K562 (cell line): ENCODE results near the gene ZFP3. TPM values are rescaled to one million over a fixed set of nuclear protein-coding genes. Genes with fewer than 3 reads are reported as not detected.
"Not testable (repeated sequence)": the region's sequence is repeated elsewhere in the genome, so short reads cannot be mapped to it uniquely, and the experiment has no call there.

Experiments
- ATAC-seq: fragments of 200-7000 bp; cut with Tn5 transposase; 3 replicates; pipeline ENCODE4 v1.9.1; 2020; ENCODE audit warnings: moderate library complexity
- BruUV-seq: library from RNA; stranded (reverse); fragments of 400-500 nt; replicated peaks from 2 replicates; lab custom pipeline; 2021; lab: Mats Ljungman, UMichigan
- CTCF ChIA-PET: fragments of 300-600 bp; formaldehyde crosslinking; extraction: SDS; loops from one replicate; lab custom pipeline; 2021; ENCODE audit warnings: low intra/inter-chr PET ratio; lab: Yijun Ruan, JAX
- POLR2A ChIA-PET: fragments of 300-600, 350-650 bp; sonication (Branson Sonifier 250); formaldehyde crosslinking; extraction: SDS; loops from one replicate; lab custom pipeline; 2021; ENCODE audit warnings: antibody characterized with exemption, inconsistent platforms; lab: Yijun Ruan, JAX
- DNase-seq, 4 experiments: peaks; one replicate each; pipeline versions ENCODE4 v3.0.0 to v3.0.0-alpha.2; 2011 to 2018; ENCODE audit warnings: low spot score in 3 of 4, mixed read lengths in 3 of 4; ENCODE audit errors: extremely low read depth in 1 of 4
- FAIRE-seq: peaks from 2 replicates; lab custom pipeline; 2011; peaks lifted over from hg19 to GRCh38; lab: Jason Lieb, UNC
- H2AFZ ChIP-seq: 2 replicates; pipeline ENCODE4 v1.6.0; 2011; ENCODE audit warnings: low read depth, low read length, control low read depth, inconsistent platforms
- H3K27ac ChIP-seq: fragments of 200-600 bp; 3 replicates; pipeline ENCODE4 v1.8.0; 2011; ENCODE audit warnings: low read depth, mild to moderate bottlenecking, control low read depth, inconsistent platforms, low read length, moderate library complexity, mixed read lengths; ENCODE audit errors: extremely low read depth
- H3K27me3 ChIP-seq, 2 experiments: fragments of 300-600 bp in 1 of 2; 2 replicates in 1 of 2; 3 replicates in 1 of 2; pipeline versions ENCODE4 v1.6.0 to v1.8.0; 2011; ENCODE audit warnings: inconsistent platforms in 2 of 2, low read length in 2 of 2, mild to moderate bottlenecking in 1 of 2, mixed read lengths in 1 of 2, moderate library complexity in 1 of 2; ENCODE audit not compliant: control insufficient read depth in 2 of 2, insufficient read depth in 2 of 2
- H3K36me3 ChIP-seq: fragments of 300-600 bp; 3 replicates; pipeline ENCODE4 v1.8.0; 2011; ENCODE audit warnings: mild to moderate bottlenecking, low read length, inconsistent platforms; ENCODE audit not compliant: control insufficient read depth, insufficient read depth
- H3K4me1 ChIP-seq, 2 experiments: fragments of 200-600 bp in 1 of 2; replicated peaks in 1 of 2; 2 replicates in 1 of 2; 3 replicates in 1 of 2; pipeline versions ENCODE4 v1.5.1 to v1.8.0; 2011; ENCODE audit warnings: inconsistent platforms in 2 of 2, low read length in 2 of 2, mild to moderate bottlenecking in 1 of 2, mixed read lengths in 1 of 2, moderate library complexity in 1 of 2; ENCODE audit not compliant: control insufficient read depth in 2 of 2, insufficient read depth in 2 of 2
- H3K4me2 ChIP-seq: 2 replicates; pipeline ENCODE4 v1.6.1; 2011; ENCODE audit warnings: low read length, control low read depth, inconsistent platforms, mixed read lengths; ENCODE audit not compliant: insufficient read depth
- H3K4me3 ChIP-seq: fragments of 200-600 bp; sonication (generic), shearing (Covaris generic); 2 replicates; pipeline ENCODE4 v1.5.1; 2016; ENCODE audit warnings: control low read depth, inconsistent platforms
- H3K79me2 ChIP-seq: fragments of 200-600 bp; 3 replicates; pipeline ENCODE4 v1.8.0; 2011; ENCODE audit warnings: low read length, inconsistent platforms; ENCODE audit not compliant: control insufficient read depth, insufficient read depth
- H3K9ac ChIP-seq, 2 experiments: 2 replicates each; pipeline versions ENCODE4 v1.6.0 to v1.6.1; 2011; ENCODE audit warnings: low read depth in 2 of 2, low read length in 2 of 2, control low read depth in 1 of 2, inconsistent platforms in 1 of 2, mild to moderate bottlenecking in 1 of 2, mixed read lengths in 1 of 2; ENCODE audit not compliant: insufficient read depth in 1 of 2
- H3K9me1 ChIP-seq: one replicate; pipeline ENCODE4 v1.6.0; 2011; ENCODE audit warnings: inconsistent platforms, mild to moderate bottlenecking, low read length, moderate library complexity; ENCODE audit not compliant: control insufficient read depth, insufficient read depth
- H3K9me3 ChIP-seq: replicated peaks from 2 replicates; pipeline ENCODE4 v1.5.1; 2011; ENCODE audit warnings: low read depth, low read length, inconsistent platforms; ENCODE audit not compliant: control insufficient read depth, insufficient read depth
- H4K20me1 ChIP-seq: replicated peaks from 2 replicates; pipeline ENCODE4 v1.6.1; 2011; ENCODE audit warnings: low read length, inconsistent platforms, mixed read lengths; ENCODE audit not compliant: control insufficient read depth, insufficient read depth
- ARHGAP35 ChIP-seq: fragments of 450-650 bp; IDR thresholded peaks from 2 replicates; pipeline ENCODE4 v1.6.1; 2018; ENCODE audit not compliant: partially characterized antibody
- ARID1B ChIP-seq: fragments of 450-650 bp; IDR thresholded peaks from 2 replicates; pipeline ENCODE4 v1.6.1; 2016; ENCODE audit warnings: antibody characterized with exemption, mild to moderate bottlenecking, inconsistent platforms
- ATF7 ChIP-seq: fragments of 450-650 bp; IDR thresholded peaks from 2 replicates; pipeline ENCODE4 v1.7.1; 2014; ENCODE audit warnings: mild to moderate bottlenecking, moderate library complexity
- CHD1 ChIP-seq: fragments of 200-600 bp; sonication (generic); IDR thresholded peaks from one replicate; pipeline ENCODE4 v1.6.1; 2012; ENCODE audit warnings: mild to moderate bottlenecking, moderate library complexity, low read length, inconsistent platforms
- ELF2 ChIP-seq: fragments of 250-450 bp; sonication (Bioruptor Pico); IDR thresholded peaks from 2 replicates; pipeline ENCODE4 v1.5.0; 2021; ENCODE audit warnings: mild to moderate bottlenecking
- ETV6 ChIP-seq, 3 experiments: fragments of 150-350 bp in 1 of 3; sonication (generic) in 1 of 3; formaldehyde crosslinking in 1 of 3; IDR thresholded peaks; 2 replicates each; pipeline versions ENCODE4 v1.6.1 to v1.8.0; 2014 to 2022; ENCODE audit warnings: borderline replicate concordance in 2 of 3, low read depth in 2 of 3, antibody characterized with exemption in 1 of 3, low read length in 1 of 3, mild to moderate bottlenecking in 1 of 3, missing genetic modification reagents in 1 of 3
- FOXM1 ChIP-seq, 2 experiments: fragments of 450-650 bp in 1 of 2; sonication (generic) in 1 of 2; formaldehyde crosslinking in 1 of 2; IDR thresholded peaks; 2 replicates each; pipeline versions ENCODE4 v1.6.1 to v1.9.0; 2017 to 2022; ENCODE audit warnings: low read depth in 2 of 2, mild to moderate bottlenecking in 2 of 2, missing genetic modification reagents in 1 of 2, moderate library complexity in 1 of 2
- GATAD2A ChIP-seq: fragments of 450-650 bp; IDR thresholded peaks from 2 replicates; pipeline ENCODE4 v1.6.1; 2017
- IRF2 ChIP-seq: sonication (generic); formaldehyde crosslinking; IDR thresholded peaks from 2 replicates; pipeline ENCODE4 v1.8.1; 2022; ENCODE audit warnings: mild to moderate bottlenecking, missing genetic modification reagents
- MXI1 ChIP-seq: IDR thresholded peaks from 2 replicates; pipeline ENCODE4 v1.6.1; 2011; ENCODE audit warnings: low read depth, mild to moderate bottlenecking, improper control_type of control experiment, low read length
- NR2F6 ChIP-seq: fragments of 450-650 bp; formaldehyde crosslinking; IDR thresholded peaks from 2 replicates; pipeline ENCODE4 v1.4.0; 2020; ENCODE audit warnings: mild to moderate bottlenecking
- PCBP1 ChIP-seq: fragments of 200-400 bp; formaldehyde crosslinking; IDR thresholded peaks from 2 replicates; pipeline ENCODE4 v1.6.1; 2018; ENCODE audit warnings: mild to moderate bottlenecking, low read depth, low read length; ENCODE audit not compliant: poor library complexity, severe bottlenecking
- POU5F1 ChIP-seq: fragments of 150-350 bp; IDR thresholded peaks from 2 replicates; pipeline ENCODE4 v1.6.1; 2014; ENCODE audit warnings: borderline replicate concordance, low read length, low read depth, mild to moderate bottlenecking; ENCODE audit not compliant: partially characterized antibody
- SMARCC2 ChIP-seq: fragments of 450-650 bp; IDR thresholded peaks from 2 replicates; pipeline ENCODE4 v1.6.1; 2017; ENCODE audit warnings: antibody characterized with exemption, moderate library complexity, mild to moderate bottlenecking, low read depth
- ZNF197 ChIP-seq: fragments of 200-800 bp; sonication (Bioruptor generic); IDR thresholded peaks from 2 replicates; pipeline ENCODE4 v1.6.1; 2016; ENCODE audit warnings: low read depth, missing genetic modification characterization, missing compliant biosample characterization
- WGBS: fragments of 100-300 bp; shearing (Covaris generic); methylation state at CpG from one replicate; pipeline ENCODE4 v1.1.6; 2016; ENCODE audit warnings: low coverage, mixed read lengths; ENCODE audit not compliant: insufficient coverage; ENCODE audit errors: missing lambda C conversion rate; 5-methylcytosine and 5-hydroxymethylcytosine counted together
- in situ Hi-C: fragments of 300-500 bp; cut with MboI; formaldehyde crosslinking; loops from 4 replicates; pipeline ENCODE4 v1.15.0; 2018; ENCODE audit warnings: inconsistent platforms, mixed read lengths
- intact Hi-C: fragments of 100-400 bp; cut with micrococcal nuclease; formaldehyde crosslinking; loops from 2 replicates; pipeline ENCODE4 v1.14.2; 2022
- polyA plus RNA-seq, 8 experiments: library from polyadenylated mRNA; depleted of rRNA in 4 of 8; stranded (reverse) in 5 of 8; unstranded in 3 of 8; fragments of >200 nt; fragmentation: Nextera tagmentation in 2 of 8; fragmentation: Illumina TruSeq in 1 of 8; extraction: Ambion mirVana in 2 of 8; extraction: Trizol in 1 of 8; gene quantifications; 2 replicates each; pipeline versions ENCODE4 v1.2.1 to v1.2.3, GENCODE V29; 2011 to 2014; ENCODE audit warnings: inconsistent platforms in 1 of 8, missing spikeins in 1 of 8
- total RNA-seq, 7 experiments: library from RNA; depleted of rRNA in 6 of 7; stranded (reverse); fragments of >200 nt in 6 of 7; fragmentation: Illumina TruSeq in 2 of 7; extraction: Trizol in 2 of 7; gene quantifications; 2 replicates each; pipeline versions ENCODE4 v1.2.1 to v1.2.3, GENCODE V29; 2011 to 2021; ENCODE audit warnings: low replicate concordance in 1 of 7
- TF ChIP-seq, protein P1 (sequence below): IDR thresholded peaks from 2 replicates; pipeline ENCODE4 v1.6.1; 2011; ENCODE audit not compliant: insufficient read length; ENCODE audit errors: extremely low read depth
- TF ChIP-seq, protein P2 (sequence below): fragments of 250-450 bp; sonication (Bioruptor Pico); IDR thresholded peaks from 2 replicates; pipeline ENCODE4 v1.4.0; 2020; ENCODE audit warnings: borderline replicate concordance

Gene ZFP3
- total and polyA plus RNA-seq, 9 of the 15 experiments (the other 6 are each of a cell fraction or from before 2014, with no cell fraction given), result 0.04 TPM; not detected in 8

DNA sequence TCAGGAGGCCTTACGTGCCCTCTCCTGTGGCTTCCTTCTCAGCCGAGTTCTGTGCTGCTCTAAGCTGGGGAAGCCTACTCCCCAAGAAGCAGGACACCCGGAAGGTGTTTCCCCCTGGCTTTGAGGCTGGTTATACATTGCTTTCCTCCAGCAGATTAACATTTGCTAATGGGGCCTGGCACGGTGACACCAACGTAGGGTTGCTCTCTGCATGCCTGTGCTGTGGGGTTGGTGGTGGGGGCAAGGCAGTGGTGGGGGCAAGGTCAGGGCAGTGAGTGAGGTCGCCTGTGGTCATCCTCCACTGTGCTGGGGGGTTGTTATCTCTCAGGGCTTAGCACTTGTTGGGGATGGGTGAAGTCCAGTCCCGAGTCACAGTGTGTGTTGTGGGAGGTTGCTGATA is 41.8 kb downstream of the ZFP3 start:
- no peak for FAIRE-seq
- POLR2A ChIA-PET, result no interaction called here

DNA sequence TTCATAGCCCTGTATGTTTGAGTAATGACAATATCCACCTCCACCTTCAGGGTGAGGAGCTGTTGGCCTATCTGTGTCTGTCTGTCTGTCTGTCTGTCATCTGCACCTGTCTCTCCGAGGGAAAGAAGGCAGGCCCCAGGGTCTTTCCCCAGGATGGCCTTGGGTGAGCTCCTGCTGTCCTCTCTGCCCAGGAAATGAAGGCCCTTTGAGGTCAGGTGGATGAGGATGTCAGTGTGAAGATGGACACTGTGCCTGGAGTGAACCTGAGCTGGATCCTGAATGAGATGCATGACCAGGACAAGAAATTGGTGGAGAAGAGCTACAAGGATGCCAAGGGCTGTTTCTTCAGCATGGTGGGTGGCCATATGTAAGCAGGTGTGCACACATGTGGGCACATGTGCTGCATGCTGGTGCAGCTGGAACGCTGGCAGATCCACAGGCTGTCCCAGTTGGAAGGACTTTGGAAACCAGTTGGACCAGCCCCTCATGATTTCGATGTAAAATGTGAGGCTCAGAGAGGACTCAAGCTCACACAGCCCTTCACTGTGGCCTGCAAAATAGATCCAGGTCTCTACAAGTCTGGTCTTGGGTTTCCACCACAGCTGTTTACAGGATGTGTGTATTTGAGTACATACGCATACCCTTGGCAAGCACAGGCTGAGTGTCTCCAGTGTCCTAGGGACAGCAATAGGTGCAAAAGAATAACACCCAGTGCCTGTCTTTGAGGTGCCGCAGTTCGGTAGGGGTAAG is 42.3 kb downstream of the ZFP3 start:
- BruUV-seq, H3K36me3 ChIP-seq, H3K4me2 ChIP-seq, H2AFZ ChIP-seq, FAIRE-seq, H3K4me1 ChIP-seq, ATAC-seq, in situ Hi-C loops, POLR2A ChIA-PET, H3K27ac ChIP-seq, H3K9ac ChIP-seq, DNase-seq, H3K9me1 ChIP-seq, H3K79me2 ChIP-seq, H3K9me3 ChIP-seq, CTCF ChIA-PET, intact Hi-C loops, H3K4me3 ChIP-seq, H4K20me1 ChIP-seq: not testable (repeated sequence)
- peaks cover 0 to 14% of the 10 kb centered on the region in 2 experiments; a peak in 2 of 5 replicates for H3K27me3 ChIP-seq
- 0% methylated on average over 5 of the region's 6 CpGs for WGBS

More for the DNA sequence above, 41.8 kb downstream of the ZFP3 start:
- Histone ChIP-seq H3K4me1 (no peaks in the 10 kb centered on the region), H3K27me3 (peaks cover 0 to 14% of the 10 kb centered on the region in 2 experiments; a peak in 2 of 5 replicates), H3K9me1 (no peaks in the 10 kb centered on the region), H2AFZ (no peak overlapping the region), H3K36me3 (no peaks in the 10 kb centered on the region), H3K9me3 (0 out of 2 replicates have a peak, but pooled peaks cover 1% of the 10 kb centered on the region), H3K79me2 (no peaks in the 10 kb centered on the region), H3K4me2 (no peak overlapping the region), H3K4me3 (no peak overlapping the region), H3K9ac (no peak overlapping the region), H3K27ac (no peak overlapping the region), H4K20me1 (no peaks in the 10 kb centered on the region)
- no peak for TF ChIP-seq ELF2 (CRISPR knock-in tag)
- no peak for TF ChIP-seq POU5F1
- TF ChIP-seq, protein P1, sequence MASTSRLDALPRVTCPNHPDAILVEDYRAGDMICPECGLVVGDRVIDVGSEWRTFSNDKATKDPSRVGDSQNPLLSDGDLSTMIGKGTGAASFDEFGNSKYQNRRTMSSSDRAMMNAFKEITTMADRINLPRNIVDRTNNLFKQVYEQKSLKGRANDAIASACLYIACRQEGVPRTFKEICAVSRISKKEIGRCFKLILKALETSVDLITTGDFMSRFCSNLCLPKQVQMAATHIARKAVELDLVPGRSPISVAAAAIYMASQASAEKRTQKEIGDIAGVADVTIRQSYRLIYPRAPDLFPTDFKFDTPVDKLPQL, result no peak
- TF ChIP-seq ETV6 (IDR thresholded peaks at IDR 0.05; ENCODE audit: borderline replicate concordance in 1 of 2, low read depth in 2 of 2, low read length in 1 of 2), result no peak
- no peak for TF ChIP-seq ETV6 (CRISPR knock-in tag; IDR thresholded peaks at IDR 0.05; ENCODE audit: borderline replicate concordance)
- TF ChIP-seq GATAD2A, result no peak
- no peak for TF ChIP-seq ATF7
- TF ChIP-seq ARHGAP35, result no peak
- TF ChIP-seq MXI1, result no peak
- TF ChIP-seq NR2F6, result no peak
- no peak for TF ChIP-seq PCBP1
- TF ChIP-seq, protein P2, sequence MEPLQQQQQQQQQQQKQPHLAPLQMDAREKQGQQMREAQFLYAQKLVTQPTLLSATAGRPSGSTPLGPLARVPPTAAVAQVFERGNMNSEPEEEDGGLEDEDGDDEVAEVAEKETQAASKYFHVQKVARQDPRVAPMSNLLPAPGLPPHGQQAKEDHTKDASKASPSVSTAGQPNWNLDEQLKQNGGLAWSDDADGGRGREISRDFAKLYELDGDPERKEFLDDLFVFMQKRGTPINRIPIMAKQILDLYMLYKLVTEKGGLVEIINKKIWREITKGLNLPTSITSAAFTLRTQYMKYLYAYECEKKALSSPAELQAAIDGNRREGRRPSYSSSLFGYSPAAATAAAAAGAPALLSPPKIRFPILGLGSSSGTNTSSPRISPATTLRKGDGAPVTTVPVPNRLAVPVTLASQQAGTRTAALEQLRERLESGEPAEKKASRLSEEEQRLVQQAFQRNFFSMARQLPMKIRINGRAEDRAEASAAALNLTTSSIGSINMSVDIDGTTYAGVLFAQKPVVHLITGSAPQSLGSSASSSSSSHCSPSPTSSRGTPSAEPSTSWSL (CRISPR knock-in tag), result no peak
- TF ChIP-seq FOXM1 (IDR thresholded peaks at IDR 0.05; ENCODE audit: low read depth), result no peak
- TF ChIP-seq FOXM1 (CRISPR knock-in tag; IDR thresholded peaks at IDR 0.05; ENCODE audit: low read depth), result no peak
- no peak for TF ChIP-seq IRF2
- TF ChIP-seq ZNF197, result no peak
- TF ChIP-seq CHD1, result no peak
- no peak for TF ChIP-seq SMARCC2
- TF ChIP-seq ARID1B, result no peak
- CTCF ChIA-PET, result no interaction called here
- BruUV-seq, result no TSS peak
- intact Hi-C loops, result no loop called here
- DNase-seq, result no peak
- ATAC-seq, result no peak
- in situ Hi-C loops, result no loop called here
- WGBS, result 13% methylated on average over 4 of the region's 7 CpGs
